ENCODE measurements around the gene CTNNAL1. TPM values are rescaled to one million over a fixed set of nuclear protein-coding genes. Genes with fewer than 3 reads are reported as not detected.

Gene CTNNAL1
- total and polyA plus RNA-seq, 9 of the 15 experiments (the other 6 are each of a cell fraction or from before 2014, with no cell fraction given) = 23.2 to 78.0 (median 46.7) TPM

- peak in 1 of 2 experiments; percentile 43; a peak in 1 of 4 replicates for TF ChIP-seq ZNF318 (IDR thresholded peaks at IDR 0.05; ENCODE audit: borderline replicate concordance in 1 of 2, low read depth in 1 of 2)
- TF ChIP-seq NKRF (IDR thresholded peaks at IDR 0.05; ENCODE audit: borderline replicate concordance) = no peak
- no peak for TF ChIP-seq ATF1 (CRISPR knock-in tag; IDR thresholded peaks at IDR 0.05)
- peak; percentile 87 for TF ChIP-seq ATF1 (tag; IDR thresholded peaks at IDR 0.05)
- peak; percentile 54 for TF ChIP-seq SMARCA4 (IDR thresholded peaks at IDR 0.05)
- TF ChIP-seq FOSL1 (tag; conservative IDR thresholded peaks at IDR 0.05) = peak; percentile 90
- peak; percentile 64; the same call in 1 of the 2 replicates for TF ChIP-seq NCOA1 (IDR thresholded peaks at IDR 0.05; ENCODE audit: low read depth)
- peak; percentile 92 to 95 for TF ChIP-seq FOXK2 (conservative IDR thresholded peaks at IDR 0.05 in 1 of 2, IDR thresholded peaks at IDR 0.05 in 1 of 2; ENCODE audit: low read depth in 2 of 2)
- TF ChIP-seq ZNF316 (IDR thresholded peaks at IDR 0.05) = peak; percentile 87
- TF ChIP-seq JUND (IDR thresholded peaks at IDR 0.05; ENCODE audit: borderline replicate concordance, low read depth, low read length) = peak; percentile 97
- peak; percentile 99 for TF ChIP-seq JUND (tag; IDR thresholded peaks at IDR 0.05; ENCODE audit: borderline replicate concordance, low read depth, low read length)
- TF ChIP-seq FOXA3 (CRISPR knock-in tag; conservative IDR thresholded peaks at IDR 0.05 in 1 of 2, IDR thresholded peaks at IDR 0.05 in 1 of 2) = peak in 1 of 2 experiments; percentile 39; a peak in 2 of 4 replicates
These were observed 2.6 kb downstream of the CTNNAL1 start (continued) for GRCh38 chr9:109010746-109011145.
